Fibroblast of the aortic adventitia (primary cell): ENCODE measurements around the gene PPFIA4. TPM values are rescaled to one million over a fixed set of nuclear protein-coding genes. Genes with fewer than 3 reads are reported as not detected.

Source experiments
- DNase-seq: peaks from one replicate; pipeline ENCODE4 v3.0.0-alpha.2; 2010; ENCODE audit warnings: low read depth
- H3K4me3 ChIP-seq: 2 replicates; pipeline ENCODE4 v1.5.1; 2011; ENCODE audit warnings: low read depth, mild to moderate bottlenecking, control low read depth, low read length, moderate library complexity
- total RNA-seq: library from RNA; depleted of rRNA; stranded (reverse); fragments of >200 nt; gene quantifications from 2 replicates; pipeline ENCODE4 v1.2.3, GENCODE V29; 2012; ENCODE audit warnings: low replicate concordance
- TF ChIP-seq, protein P1 (sequence below): IDR thresholded peaks from 2 replicates; pipeline ENCODE4 v1.5.1; 2011; ENCODE audit warnings: mild to moderate bottlenecking, low read length, control low read depth, inconsistent platforms; ENCODE audit not compliant: insufficient read depth

PPFIA4 gene
- total RNA-seq, 1 donor = 1.3 TPM

DNA sequence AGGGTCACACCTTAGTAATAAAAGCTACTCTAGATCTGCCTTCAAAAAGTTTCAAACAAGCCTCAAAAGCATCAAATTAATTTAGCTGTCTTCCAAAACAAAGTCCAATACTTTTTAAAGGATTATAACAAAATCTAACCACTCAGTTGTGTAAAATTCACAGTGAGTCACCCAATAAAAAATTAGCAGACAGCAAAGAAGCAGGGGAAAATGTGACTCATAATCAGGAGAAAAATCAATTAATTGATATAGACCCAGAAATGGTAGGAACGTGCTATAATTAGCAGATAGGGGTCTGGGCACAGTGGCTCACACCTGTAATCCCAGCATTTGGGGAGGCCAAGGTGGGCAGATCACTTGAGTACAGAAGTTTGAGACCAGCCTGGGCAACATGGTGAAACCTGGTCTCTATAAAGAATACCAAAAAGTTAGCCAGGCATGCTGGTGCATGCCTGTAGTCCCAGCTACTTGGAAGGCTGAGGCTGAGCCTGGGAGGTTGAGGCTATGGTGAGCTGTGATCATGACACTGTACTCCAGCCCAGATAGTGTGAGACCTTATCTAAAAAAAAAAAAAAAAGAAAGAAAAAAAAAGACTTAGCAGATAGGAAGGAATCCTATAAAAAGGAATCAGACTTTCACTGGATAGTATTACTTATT, 67.6 kb downstream of the PPFIA4 start:
- DNase-seq = no peak
- TF ChIP-seq, protein P1, sequence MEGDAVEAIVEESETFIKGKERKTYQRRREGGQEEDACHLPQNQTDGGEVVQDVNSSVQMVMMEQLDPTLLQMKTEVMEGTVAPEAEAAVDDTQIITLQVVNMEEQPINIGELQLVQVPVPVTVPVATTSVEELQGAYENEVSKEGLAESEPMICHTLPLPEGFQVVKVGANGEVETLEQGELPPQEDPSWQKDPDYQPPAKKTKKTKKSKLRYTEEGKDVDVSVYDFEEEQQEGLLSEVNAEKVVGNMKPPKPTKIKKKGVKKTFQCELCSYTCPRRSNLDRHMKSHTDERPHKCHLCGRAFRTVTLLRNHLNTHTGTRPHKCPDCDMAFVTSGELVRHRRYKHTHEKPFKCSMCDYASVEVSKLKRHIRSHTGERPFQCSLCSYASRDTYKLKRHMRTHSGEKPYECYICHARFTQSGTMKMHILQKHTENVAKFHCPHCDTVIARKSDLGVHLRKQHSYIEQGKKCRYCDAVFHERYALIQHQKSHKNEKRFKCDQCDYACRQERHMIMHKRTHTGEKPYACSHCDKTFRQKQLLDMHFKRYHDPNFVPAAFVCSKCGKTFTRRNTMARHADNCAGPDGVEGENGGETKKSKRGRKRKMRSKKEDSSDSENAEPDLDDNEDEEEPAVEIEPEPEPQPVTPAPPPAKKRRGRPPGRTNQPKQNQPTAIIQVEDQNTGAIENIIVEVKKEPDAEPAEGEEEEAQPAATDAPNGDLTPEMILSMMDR = no peak
- H3K4me3 ChIP-seq = no peak overlapping the region

DNA sequence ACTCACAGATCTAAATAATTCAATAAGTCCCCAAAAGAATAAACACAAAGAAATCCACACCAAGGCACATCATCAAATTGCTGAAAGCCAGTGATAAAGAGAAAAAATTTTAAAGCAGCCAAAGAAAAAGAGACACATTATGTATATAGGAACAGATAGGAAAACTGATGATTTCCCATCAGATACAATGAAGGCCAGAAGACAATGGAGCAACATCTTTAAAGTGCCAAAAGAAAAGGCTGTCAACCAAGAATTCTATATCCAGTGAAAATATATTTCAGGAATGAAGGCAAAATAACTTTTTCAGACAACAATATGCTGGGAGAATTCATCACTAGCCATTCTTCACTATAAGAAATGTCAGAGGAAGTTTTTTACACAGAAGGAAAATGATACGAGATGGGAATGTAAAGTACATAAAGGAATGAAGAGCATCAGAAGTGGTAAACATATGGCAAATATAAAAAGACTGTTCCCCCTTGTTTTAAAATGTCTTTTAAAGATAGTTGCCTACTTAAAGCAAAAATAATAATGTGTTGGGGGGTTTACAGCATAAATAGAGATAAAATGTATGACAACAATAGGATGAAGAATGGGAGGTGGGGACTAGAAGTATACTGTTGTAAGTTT, 68.9 kb downstream of the PPFIA4 start:
- DNase-seq = no peak
- TF ChIP-seq, protein P1 = no peak
- H3K4me3 ChIP-seq = no peak overlapping the region

DNA sequence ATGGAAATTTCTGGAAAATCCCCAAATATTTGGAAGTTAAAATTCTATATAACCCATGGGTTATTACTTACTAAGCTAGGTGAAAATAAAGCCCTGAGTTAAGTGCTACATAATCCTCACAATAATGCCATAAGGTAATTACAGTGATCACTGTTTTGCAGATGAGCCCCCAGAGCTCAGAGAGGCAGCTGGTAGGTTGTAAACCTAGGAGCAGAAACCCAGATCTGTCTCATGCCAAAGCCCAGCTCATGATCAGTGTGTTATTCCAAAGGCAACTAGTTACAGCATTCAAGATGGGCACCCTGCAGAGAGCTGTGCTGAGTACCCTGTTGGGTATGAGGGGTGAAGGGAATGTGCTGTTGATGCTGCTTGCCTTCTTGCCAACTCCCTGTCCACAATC, 70.3 kb downstream of the PPFIA4 start:
- no peak overlapping the region for H3K4me3 ChIP-seq
- DNase-seq = no peak
- TF ChIP-seq, protein P1 = no peak

DNA sequence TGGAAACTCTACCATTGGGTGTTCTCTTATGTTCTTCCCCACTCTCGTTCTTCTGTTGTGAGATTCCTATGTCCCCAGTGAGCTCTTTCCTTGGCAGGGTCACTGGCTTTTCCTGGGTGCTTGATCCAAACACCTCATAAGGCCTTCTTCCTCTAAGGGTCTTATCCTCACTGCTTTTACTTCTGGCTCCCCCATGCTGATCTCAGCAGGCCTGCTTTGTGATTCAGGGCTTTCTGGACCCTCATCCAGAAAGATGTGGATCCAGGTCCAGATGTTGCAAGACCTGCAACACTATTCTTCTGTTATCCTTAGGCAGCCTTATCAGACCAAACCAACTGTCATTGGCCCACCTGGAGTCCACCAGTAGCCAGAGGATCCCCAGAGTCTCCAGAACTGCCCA, 70.7 kb downstream of the PPFIA4 start:
- H3K4me3 ChIP-seq = no peak overlapping the region
- DNase-seq = no peak
- TF ChIP-seq, protein P1 = no peak

DNA sequence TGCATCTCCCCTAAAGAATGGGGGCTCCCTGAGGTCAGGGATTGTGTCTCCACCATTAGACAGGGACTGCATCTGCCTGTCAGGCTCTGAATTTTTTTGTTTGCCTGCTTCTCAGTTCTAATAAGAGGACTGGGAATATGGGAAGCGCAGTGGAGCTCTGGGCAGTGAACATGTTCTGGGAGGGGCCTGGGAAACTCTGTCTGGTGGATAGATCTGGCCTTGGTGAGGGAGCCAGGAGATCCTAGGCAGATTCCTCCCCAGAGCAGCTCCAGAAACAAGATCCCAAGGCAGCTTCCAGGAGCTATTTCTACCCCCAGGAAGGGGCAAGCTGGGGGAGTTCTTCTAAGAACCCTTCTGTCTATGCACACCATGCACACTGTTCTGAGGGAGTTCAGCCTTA, 72.2 kb downstream of the PPFIA4 start:
- TF ChIP-seq, protein P1 = no peak
- H3K4me3 ChIP-seq = no peak overlapping the region
- no peak for DNase-seq

DNA sequence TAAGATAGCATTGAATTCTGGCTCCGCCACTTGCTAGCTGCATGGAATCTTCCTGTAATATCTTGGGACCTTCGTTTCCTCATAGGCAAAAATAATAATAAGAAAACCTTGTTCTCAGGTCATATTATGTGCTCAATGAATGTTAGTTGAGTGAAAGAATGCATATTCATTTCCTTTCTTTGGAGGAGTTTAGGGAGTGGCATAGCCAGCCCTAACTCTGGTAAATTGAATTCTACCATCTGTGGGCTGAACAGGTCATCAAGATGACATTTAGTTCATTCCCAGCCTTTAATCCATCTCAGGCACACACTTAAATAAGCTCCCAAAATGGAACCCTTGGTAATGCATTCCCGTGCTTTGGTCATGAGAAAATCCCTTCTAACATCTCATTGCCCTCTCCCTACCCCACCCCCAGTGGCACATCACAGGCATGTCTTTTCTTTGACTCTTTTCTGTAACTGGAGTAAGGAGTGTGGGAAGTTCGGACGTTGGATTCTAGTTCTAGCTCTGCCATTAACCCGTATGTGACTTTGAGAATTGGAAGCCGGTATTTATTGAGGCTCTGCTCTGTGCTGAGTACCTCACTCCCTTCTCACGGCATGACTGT, 72.7 kb downstream of the PPFIA4 start:
- no peak overlapping the region for H3K4me3 ChIP-seq
- TF ChIP-seq, protein P1 = no peak
- DNase-seq = no peak
